Measurements from ENCODE around the gene RAPSN.

DNA sequence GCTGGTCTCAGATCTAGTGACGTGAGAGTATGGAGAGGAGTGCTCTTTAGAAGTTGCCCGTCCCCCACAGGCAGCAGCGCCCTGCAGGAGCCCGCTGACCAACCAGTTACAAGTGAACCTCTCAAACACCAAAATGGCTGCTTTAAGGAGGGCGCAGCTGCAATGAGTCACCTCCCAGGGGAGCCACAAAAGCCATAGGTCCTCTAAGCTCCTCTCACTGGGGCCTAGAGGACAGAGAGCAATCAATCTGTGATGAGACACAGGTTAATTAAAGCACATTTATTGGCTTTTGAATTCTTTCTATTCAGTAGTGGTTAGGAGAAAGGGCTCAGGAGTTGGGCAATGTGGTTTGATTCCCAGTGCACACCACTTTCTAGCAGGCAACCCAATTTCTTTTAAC is 15.5 kb upstream of the RAPSN start:
- TF ChIP-seq, protein P1, sequence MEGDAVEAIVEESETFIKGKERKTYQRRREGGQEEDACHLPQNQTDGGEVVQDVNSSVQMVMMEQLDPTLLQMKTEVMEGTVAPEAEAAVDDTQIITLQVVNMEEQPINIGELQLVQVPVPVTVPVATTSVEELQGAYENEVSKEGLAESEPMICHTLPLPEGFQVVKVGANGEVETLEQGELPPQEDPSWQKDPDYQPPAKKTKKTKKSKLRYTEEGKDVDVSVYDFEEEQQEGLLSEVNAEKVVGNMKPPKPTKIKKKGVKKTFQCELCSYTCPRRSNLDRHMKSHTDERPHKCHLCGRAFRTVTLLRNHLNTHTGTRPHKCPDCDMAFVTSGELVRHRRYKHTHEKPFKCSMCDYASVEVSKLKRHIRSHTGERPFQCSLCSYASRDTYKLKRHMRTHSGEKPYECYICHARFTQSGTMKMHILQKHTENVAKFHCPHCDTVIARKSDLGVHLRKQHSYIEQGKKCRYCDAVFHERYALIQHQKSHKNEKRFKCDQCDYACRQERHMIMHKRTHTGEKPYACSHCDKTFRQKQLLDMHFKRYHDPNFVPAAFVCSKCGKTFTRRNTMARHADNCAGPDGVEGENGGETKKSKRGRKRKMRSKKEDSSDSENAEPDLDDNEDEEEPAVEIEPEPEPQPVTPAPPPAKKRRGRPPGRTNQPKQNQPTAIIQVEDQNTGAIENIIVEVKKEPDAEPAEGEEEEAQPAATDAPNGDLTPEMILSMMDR (IDR thresholded peaks at IDR 0.05), result no peak
- no peak for TF ChIP-seq POLR2A (IDR thresholded peaks at IDR 0.05)

All from adrenal gland (tissue), 5 donors.